T-helper 17 cell (primary cell): ENCODE measurements around the gene CDK14. TPM values are rescaled to one million over a fixed set of nuclear protein-coding genes. Genes with fewer than 3 reads are reported as not detected.
"Not testable (repeated sequence)": the region's sequence is repeated elsewhere in the genome, so short reads cannot be mapped to it uniquely, and the experiment has no call there.

Experiments
- ATAC-seq: fragments of 150-1000 bp; cut with Tn5 transposase; 2 replicates; pipeline ENCODE4 v1.10.0; 2021; ENCODE audit warnings: mild to moderate bottlenecking, moderate library complexity
- DNase-seq, 3 donors: peaks; one replicate each; pipeline versions ENCODE4 v3.0.0 to v3.0.0-alpha.2; 2020 to 2021
- H3K9me3 ChIP-seq: one replicate; pipeline ENCODE4 v1.7.0; 2013; ENCODE audit warnings: low read length, mild to moderate bottlenecking; ENCODE audit not compliant: control insufficient read depth, poor library complexity, severe bottlenecking
- H3K27ac Mint-ChIP-seq: one replicate; pipeline ENCODE4 v1.8.0; 2022; ENCODE audit warnings: mild to moderate bottlenecking, moderate library complexity, mixed read lengths
- H3K27me3 Mint-ChIP-seq: one replicate; pipeline ENCODE4 v1.8.0; 2022; ENCODE audit warnings: mixed read lengths
- H3K36me3 Mint-ChIP-seq: one replicate; pipeline ENCODE4 v1.8.0; 2022; ENCODE audit warnings: low read depth, mixed read lengths
- H3K4me1 Mint-ChIP-seq: one replicate; pipeline ENCODE4 v1.8.0; 2022; ENCODE audit warnings: mild to moderate bottlenecking, mixed read lengths
- H3K4me3 Mint-ChIP-seq: one replicate; pipeline ENCODE4 v1.8.0; 2022; ENCODE audit warnings: mild to moderate bottlenecking, moderate library complexity, mixed read lengths
- total RNA-seq, 4 donors: library from RNA in 2 of 4; stranded (reverse) in 2 of 4; gene quantifications; one replicate each; pipeline ENCODE4 v1.2.3 and lab custom pipeline; 2022 to 2026

Gene CDK14
- total RNA-seq, 2 donors from 2014 or later: 1.7 to 4.6 TPM

DNA sequence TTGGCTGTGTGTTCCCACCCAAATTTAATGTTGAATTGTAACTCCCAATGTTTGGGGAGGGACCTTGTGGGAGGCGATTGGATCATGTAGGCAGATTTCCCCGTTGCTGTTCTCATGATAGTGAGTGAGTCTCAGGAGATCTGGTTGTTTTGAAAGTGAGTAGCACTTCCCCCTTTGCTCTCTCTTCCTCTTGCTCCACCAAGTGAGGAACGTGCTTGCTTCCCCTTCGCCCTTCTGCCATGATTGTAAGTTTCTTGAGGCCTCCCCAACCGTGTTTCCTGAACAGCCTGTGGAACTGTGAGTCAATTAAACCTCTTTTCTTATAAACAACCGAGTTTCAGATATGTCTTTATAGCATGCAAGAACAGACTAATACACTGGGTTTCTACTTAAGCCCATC is 176.3 kb downstream of the CDK14 start:
- ATAC-seq (no peak), DNase-seq (no peak)
- Mint-ChIP-seq H3K4me1 (no peaks in the 10 kb centered on the region), H3K36me3 (no peaks in the 10 kb centered on the region), H3K27ac (no peak overlapping the region), H3K27me3 (no peaks in the 10 kb centered on the region), H3K4me3 (no peak overlapping the region)
- H3K9me3 ChIP-seq: no peaks in the 10 kb centered on the region

DNA sequence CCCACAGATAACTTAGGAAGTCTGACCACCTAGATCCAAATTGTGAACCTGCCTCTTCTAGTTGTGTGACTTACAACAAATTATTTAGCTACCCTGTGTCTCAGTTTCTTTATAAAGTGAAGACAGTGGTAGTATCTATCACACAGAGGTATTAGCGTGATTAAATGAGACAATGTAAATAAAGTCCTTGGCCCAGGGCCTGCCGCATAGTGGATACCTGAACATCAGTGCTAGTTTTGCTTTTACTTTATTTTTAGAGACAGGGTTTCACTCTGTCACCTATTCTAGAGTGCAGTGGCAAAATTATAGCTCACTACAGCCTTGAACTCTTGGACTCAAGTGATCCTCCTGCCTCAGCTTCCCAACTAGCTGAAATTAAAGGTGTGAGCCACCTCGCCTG is 177.1 kb downstream of the CDK14 start:
- no peaks in the 10 kb centered on the region for H3K27me3 Mint-ChIP-seq
- H3K36me3 Mint-ChIP-seq: no peaks in the 10 kb centered on the region
- no peaks in the 10 kb centered on the region for H3K4me1 Mint-ChIP-seq
- no peaks in the 10 kb centered on the region for H3K9me3 ChIP-seq
- no peak overlapping the region for H3K27ac Mint-ChIP-seq
- no peak overlapping the region for H3K4me3 Mint-ChIP-seq
- ATAC-seq: no peak
- DNase-seq: no peak

DNA sequence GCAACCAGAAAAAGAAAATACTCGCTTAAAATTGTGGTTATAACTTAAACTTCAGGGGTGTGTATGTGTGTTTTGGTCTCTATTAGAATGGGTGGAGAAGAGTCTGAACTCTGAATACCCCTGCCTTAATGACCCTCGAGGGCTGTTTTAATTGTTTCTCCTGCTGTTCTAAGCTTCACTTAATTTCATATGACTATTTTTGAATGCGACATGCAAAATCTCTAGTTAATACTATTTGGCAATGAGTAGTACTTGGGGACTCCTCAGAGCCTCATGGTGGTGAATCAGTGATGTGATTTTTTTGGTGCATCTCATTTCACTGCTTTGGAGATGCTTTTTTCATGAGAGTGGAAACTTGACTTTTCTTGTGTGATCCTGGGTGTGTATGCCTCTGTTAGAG is 178.6 kb downstream of the CDK14 start:
- DNase-seq (no peak), ATAC-seq (no peak)
- no peaks in the 10 kb centered on the region for H3K4me1 Mint-ChIP-seq
- H3K27ac Mint-ChIP-seq: no peak overlapping the region
- no peaks in the 10 kb centered on the region for H3K27me3 Mint-ChIP-seq
- H3K9me3 ChIP-seq: no peaks in the 10 kb centered on the region
- H3K4me3 Mint-ChIP-seq: no peak overlapping the region
- H3K36me3 Mint-ChIP-seq: no peaks in the 10 kb centered on the region

DNA sequence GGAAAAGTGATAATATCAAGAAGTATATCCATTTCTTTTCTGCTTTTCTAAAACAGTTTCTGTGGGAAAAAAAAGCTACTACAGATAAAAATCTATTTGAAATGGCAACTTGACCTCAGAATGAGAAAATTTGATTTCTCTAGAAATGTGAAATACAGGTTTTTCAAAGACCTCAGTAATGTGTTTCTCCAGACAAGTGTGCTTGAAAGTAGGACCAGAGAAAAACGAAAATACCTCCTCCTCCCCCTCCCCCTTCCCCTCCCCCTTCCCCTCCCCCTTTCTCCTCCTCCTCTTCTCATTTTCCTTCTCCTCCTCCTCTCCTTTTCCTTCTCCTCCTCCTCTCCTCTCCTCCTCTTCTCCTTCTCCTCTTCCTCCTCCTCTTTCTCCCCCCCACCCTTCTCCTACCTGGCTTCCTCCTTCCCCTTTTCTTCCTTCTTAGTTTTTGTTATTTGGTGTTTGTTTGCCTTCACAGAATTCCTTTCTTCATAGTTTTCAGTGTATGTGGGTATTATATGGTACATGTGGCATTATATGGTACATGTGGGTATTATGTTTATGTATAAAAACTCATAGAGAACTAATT is 179.4 kb downstream of the CDK14 start:
- H3K9me3 ChIP-seq: no peaks in the 10 kb centered on the region
- Mint-ChIP-seq H3K36me3 (no peaks in the 10 kb centered on the region), H3K27ac (no peak overlapping the region), H3K4me1 (no peaks in the 10 kb centered on the region), H3K4me3 (no peak overlapping the region), H3K27me3 (no peaks in the 10 kb centered on the region)
- ATAC-seq (no peak), DNase-seq (no peak)

DNA sequence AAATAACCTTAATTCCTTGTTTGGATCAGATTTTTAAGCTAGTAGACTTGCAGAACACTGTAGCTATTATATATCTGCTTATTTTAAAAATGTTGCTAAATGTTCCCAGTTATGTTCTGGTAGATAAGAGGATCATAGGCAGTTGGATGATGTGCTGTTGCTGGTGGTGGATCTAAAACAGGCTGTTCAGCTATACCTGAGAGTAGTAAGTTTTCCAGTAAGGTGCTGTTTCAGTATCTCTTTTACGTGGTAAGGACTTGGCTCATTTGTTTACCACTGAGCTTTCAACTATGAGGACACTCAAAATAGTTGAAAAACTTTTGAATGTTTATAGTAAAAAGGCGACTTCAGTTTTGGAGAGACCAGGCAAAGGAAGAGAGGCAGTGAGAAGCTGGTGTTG is 180.9 kb downstream of the CDK14 start:
- H3K9me3 ChIP-seq: no peaks in the 10 kb centered on the region
- H3K27me3 Mint-ChIP-seq: no peaks in the 10 kb centered on the region
- no peak overlapping the region for H3K4me3 Mint-ChIP-seq
- no peak for DNase-seq
- ATAC-seq: no peak
- no peaks in the 10 kb centered on the region for H3K36me3 Mint-ChIP-seq
- H3K27ac Mint-ChIP-seq: no peak overlapping the region
- H3K4me1 Mint-ChIP-seq: no peaks in the 10 kb centered on the region

DNA sequence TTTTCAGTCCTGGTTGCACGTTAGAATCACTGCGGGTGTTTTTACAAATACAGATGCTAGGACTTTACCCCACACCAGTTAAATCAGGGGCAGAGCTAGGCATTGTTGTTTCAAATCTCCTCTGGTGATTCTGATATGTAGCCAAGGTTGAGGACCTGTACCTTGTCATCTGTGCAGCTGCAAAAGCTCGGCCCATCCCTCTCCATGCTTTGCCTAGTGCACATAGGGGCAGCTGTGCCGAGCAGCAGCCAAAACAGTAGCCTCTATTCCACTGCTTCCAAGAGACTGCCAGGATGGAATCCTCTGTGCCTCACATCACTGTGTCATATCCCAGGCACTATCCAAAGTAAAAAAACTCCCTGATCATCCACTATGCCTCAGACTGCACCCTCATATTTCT is 181.3 kb downstream of the CDK14 start:
- H3K27ac Mint-ChIP-seq: no peak overlapping the region
- H3K27me3 Mint-ChIP-seq: no peaks in the 10 kb centered on the region
- H3K36me3 Mint-ChIP-seq: no peaks in the 10 kb centered on the region
- no peaks in the 10 kb centered on the region for H3K9me3 ChIP-seq
- no peak for DNase-seq
- no peak for ATAC-seq
- no peaks in the 10 kb centered on the region for H3K4me1 Mint-ChIP-seq
- H3K4me3 Mint-ChIP-seq: no peak overlapping the region

DNA sequence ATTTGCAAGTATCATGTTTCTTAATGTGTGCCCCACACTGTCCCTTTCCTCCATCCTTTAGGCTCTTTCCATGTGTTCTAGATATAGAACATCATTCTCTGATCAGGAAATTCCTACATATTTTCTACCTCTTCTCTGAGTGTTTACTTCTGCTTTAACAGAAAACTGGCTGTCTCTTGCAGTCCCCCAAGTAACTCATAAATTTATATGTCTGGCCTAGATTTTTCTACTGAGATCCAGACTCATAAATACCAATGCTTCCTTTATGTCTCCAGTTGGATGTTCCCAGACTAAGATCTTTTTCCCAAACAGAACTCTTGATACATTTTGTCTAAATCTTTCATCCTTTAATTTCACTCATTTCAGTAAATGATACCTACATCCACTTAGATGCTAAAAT is 181.8 kb downstream of the CDK14 start:
- no peaks in the 10 kb centered on the region for H3K4me1 Mint-ChIP-seq
- no peak for DNase-seq
- H3K4me3 Mint-ChIP-seq: no peak overlapping the region
- H3K9me3 ChIP-seq: no peaks in the 10 kb centered on the region
- no peaks in the 10 kb centered on the region for H3K36me3 Mint-ChIP-seq
- no peak overlapping the region for H3K27ac Mint-ChIP-seq
- no peak for ATAC-seq
- no peaks in the 10 kb centered on the region for H3K27me3 Mint-ChIP-seq

DNA sequence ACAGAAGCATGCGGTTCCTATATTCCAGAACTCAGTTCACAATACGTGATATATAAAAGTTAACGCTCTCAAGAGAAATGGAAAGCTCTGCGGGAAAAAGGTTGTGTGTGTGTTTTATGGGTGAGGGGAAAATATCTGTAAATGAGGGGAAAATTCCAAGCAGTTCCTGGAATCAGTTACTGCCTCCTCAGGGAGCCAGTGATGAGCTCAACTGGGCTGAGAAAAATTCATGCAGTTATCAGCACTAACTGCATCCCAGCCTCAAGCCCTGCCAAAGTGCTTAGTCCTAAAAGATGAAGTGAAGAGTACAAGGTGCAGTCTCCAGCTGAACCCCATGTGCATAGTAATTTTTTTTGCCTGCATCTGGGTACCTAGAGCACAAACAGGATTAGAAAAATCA is 191.9 kb downstream of the CDK14 start:
- no peaks in the 10 kb centered on the region for H3K36me3 Mint-ChIP-seq
- no peak for ATAC-seq

DNA sequence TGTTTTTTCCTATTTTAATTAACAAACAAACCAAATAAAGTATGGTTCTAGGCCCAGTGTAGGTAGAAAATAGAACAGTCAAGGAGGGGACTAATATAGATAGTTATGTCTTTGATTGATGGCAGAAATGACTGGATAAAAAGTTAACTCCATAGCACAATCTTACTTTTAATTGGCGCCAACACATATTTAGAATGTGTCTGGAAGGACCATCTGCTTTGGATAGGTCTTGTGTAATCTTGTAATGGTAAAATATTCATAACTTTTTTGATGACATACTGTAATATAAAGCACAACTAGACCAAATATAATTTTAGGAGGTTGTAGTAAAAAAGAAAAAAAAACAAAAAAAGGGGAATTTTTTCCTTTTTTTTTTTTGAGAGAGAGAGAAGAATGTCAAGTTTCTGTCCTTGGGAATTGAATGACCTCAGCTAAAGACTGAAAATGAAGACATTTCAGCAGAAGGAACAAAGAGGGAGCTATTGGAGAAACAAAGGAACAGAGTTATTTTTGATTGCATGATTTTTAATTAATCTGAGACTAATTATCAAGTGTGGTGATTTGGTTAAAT is 193.7 kb downstream of the CDK14 start:
- ATAC-seq (no peak), DNase-seq (no peak)
- Mint-ChIP-seq H3K4me3 (no peak overlapping the region), H3K27me3 (no peaks in the 10 kb centered on the region), H3K36me3 (no peaks in the 10 kb centered on the region), H3K4me1 (no peaks in the 10 kb centered on the region), H3K27ac (no peak overlapping the region)
- H3K9me3 ChIP-seq: no peaks in the 10 kb centered on the region

More for the DNA sequence above, 191.9 kb downstream of the CDK14 start:
- no peaks in the 10 kb centered on the region for H3K9me3 ChIP-seq
- no peaks in the 10 kb centered on the region for H3K27me3 Mint-ChIP-seq
- H3K4me3 Mint-ChIP-seq: no peak overlapping the region
- DNase-seq: no peak
- H3K4me1 Mint-ChIP-seq: no peaks in the 10 kb centered on the region
- no peak overlapping the region for H3K27ac Mint-ChIP-seq

DNA sequence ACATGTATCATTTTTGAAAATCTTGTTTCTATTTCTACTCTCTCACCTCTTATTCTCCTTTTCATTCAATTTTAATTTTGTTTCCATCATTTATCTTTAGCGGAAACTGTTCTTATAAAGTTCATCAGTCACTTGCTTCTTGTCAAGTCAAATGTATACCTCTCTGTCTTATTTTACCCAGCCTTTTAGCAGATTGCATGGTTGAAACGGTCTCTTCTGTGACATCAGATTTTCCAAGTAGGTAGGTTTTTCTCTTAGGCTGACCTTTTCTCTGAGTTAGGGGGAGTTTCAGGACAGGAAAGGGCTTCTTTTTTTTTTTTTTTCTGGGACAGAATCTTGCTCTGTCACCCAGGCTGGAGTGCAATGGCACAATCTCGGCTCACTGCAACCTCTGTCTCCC is 195.5 kb downstream of the CDK14 start:
- ATAC-seq: no peak
- no peaks in the 10 kb centered on the region for H3K4me1 Mint-ChIP-seq
- DNase-seq: no peak
- H3K27me3 Mint-ChIP-seq: no peaks in the 10 kb centered on the region
- no peaks in the 10 kb centered on the region for H3K36me3 Mint-ChIP-seq
- no peaks in the 10 kb centered on the region for H3K9me3 ChIP-seq
- H3K27ac Mint-ChIP-seq: no peak overlapping the region
- no peak overlapping the region for H3K4me3 Mint-ChIP-seq

DNA sequence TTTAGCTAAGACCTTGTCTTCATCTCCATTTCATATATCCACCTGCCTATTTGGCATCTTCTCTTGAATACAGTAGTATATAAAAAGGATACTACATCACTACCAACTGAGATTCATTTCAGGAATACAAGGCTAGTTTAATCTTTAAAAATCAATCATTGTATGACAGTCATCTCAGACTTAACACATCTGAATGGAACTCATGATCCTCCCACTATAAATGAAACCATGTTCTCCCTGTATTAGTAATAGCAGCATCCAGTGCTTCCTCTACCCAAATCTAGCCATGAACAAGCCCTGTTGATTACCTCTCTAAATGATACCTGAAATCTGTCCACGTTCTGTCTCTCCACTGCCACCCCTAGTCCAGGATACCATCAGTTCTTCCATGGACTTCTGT is 196.2 kb downstream of the CDK14 start:
- Mint-ChIP-seq H3K4me3 (no peak overlapping the region), H3K27ac (no peak overlapping the region), H3K27me3 (no peaks in the 10 kb centered on the region), H3K4me1 (no peaks in the 10 kb centered on the region), H3K36me3 (no peaks in the 10 kb centered on the region)
- no peak for DNase-seq
- ATAC-seq: no peak
- no peaks in the 10 kb centered on the region for H3K9me3 ChIP-seq

DNA sequence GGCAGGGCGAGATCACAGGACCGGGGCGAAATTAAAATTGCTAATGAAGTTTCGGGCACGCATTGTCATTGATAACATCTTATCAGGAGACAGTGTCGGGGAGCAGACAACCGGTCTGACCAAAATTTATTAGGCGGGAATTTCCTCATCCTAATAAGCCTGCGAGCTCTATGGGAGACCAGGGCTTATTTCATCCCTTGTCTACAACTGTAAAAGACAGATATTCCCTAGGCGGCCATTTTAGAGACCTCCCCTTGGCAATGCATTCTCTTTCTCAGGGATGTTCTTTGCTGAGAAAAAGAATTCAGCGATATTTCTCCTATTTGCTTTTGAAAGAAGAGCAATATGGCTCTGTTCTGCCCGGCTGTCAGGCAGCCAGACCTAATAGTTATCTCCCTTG is 198.1 kb downstream of the CDK14 start:
- not testable (repeated sequence) for ATAC-seq, H3K4me1 Mint-ChIP-seq, H3K36me3 Mint-ChIP-seq, H3K4me3 Mint-ChIP-seq, H3K9me3 ChIP-seq, DNase-seq, H3K27me3 Mint-ChIP-seq, H3K27ac Mint-ChIP-seq

DNA sequence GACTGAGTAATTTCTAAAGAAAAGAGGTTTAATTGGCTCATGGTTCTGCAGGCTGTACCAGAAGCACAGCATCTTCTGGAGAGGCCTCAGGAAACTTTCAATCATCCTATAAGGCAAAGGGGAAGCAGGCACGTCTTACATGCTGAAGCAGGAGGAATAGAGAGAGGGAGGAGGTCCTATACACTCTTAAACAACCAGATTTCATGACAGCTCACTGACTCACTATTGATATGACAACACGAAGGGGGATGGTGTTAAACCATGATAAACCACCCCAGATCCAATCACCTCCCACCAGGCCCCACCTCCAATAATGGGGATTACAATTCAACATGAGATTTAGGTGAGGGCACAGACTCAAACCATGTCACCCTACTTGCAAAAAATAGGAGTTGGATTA is 201.5 kb downstream of the CDK14 start:
- ATAC-seq (no peak), DNase-seq (no peak)
- Mint-ChIP-seq H3K36me3 (no peaks in the 10 kb centered on the region), H3K4me3 (no peak overlapping the region), H3K27ac (no peak overlapping the region), H3K27me3 (no peaks in the 10 kb centered on the region), H3K4me1 (no peaks in the 10 kb centered on the region)
- no peaks in the 10 kb centered on the region for H3K9me3 ChIP-seq

DNA sequence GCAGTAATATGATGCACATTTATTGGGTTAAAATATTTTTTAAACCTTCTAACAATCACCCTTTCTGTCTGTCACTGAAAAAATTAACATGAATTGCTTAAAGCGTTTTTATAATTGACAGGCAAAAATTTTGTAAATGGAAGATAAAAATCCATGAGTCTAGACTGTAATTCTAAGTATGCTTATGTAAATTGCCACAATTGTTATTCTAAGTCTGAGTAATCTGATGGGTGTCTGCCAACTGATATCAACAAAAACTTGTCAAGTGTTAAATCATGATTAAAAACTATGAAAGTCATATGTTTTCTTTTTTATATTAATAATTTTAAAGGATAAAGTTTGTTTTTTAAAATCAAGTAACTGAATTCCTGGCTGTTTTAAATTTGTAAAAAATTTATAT is 208.2 kb downstream of the CDK14 start:
- no peak overlapping the region for H3K4me3 Mint-ChIP-seq
- no peaks in the 10 kb centered on the region for H3K27me3 Mint-ChIP-seq
- H3K9me3 ChIP-seq: no peaks in the 10 kb centered on the region
- ATAC-seq (no peak), DNase-seq (no peak)
- H3K4me1 Mint-ChIP-seq: no peaks in the 10 kb centered on the region
- no peaks in the 10 kb centered on the region for H3K36me3 Mint-ChIP-seq
- H3K27ac Mint-ChIP-seq: no peak overlapping the region
